GM19452 (cell line): ENCODE measurements around the gene MCOLN3.
"Not testable (repeated sequence)": the region's sequence is repeated elsewhere in the genome, so short reads cannot be mapped to it uniquely, and the experiment has no call there.

ENCODE experiments used
- ATAC-seq: cut with Tn5 transposase; IDR thresholded peaks from one replicate; pipeline ENCODE4 v1.9.1; 2021; ENCODE audit not compliant: unreplicated experiment

Gene MCOLN3

DNA sequence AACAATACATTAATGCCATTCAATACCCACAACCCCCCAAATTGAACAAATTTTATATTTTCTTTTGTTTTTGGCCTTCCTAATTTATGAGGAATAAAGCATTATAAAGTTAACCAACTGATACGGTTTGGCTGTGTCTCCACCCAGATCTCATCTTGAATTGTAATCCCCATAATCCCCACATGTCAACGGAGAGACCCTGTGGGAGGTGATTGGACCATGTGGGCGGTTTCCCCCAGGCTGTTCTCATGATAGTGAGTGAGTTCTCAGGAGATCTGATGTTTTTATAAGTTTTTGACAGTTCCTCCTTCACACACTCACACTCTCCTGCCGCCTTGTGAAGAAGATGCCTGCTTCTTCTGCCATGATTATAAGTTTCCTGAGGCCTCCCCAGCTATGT, 6.4 kb upstream of the MCOLN3 start:
- ATAC-seq, result no peak

GRCh38 chr1:85049735-85050166, 1.5 kb upstream of the MCOLN3 start:
- no peak for ATAC-seq

DNA sequence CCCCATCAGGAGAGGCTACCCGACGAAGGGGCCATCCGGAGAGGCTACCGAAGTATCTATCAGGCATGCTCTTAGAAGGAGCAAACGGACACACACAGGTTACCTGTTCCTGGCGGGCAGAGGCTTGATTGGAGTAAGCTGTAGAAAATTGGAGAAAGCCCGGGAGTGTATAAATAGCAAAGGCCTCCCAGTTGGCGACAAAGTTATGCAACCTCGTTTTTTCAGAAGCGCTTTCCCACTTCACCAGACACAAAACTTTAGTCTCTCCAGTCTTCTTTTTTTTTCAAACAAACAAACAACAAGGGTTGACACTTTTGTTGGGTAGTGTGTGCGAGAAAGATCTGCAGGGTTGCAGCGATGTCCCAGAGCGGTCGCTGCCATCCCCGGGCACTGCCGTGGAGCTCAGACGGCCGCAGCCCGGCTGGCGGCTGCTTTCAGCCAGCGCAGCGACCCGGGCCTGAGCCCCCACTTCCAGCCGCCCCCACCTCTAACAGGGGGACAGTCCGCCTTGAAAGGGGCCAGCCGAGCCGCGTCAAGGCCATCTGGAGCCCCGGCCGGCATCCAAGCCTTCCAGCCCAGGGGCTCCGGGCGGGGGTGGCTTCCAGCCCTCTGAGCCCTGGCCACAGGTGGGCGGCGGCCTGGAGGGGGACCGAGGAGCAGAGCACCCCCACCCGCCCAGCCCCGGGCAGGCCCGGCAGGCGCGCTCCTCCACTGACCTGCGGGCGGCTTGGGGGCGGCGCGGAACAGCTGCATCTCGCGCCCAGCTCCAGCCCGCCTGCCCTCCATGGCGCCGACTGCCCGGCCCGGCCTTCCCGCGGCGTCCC, 616 bp downstream of the MCOLN3 start:
- peak; percentile 63 for ATAC-seq

DNA sequence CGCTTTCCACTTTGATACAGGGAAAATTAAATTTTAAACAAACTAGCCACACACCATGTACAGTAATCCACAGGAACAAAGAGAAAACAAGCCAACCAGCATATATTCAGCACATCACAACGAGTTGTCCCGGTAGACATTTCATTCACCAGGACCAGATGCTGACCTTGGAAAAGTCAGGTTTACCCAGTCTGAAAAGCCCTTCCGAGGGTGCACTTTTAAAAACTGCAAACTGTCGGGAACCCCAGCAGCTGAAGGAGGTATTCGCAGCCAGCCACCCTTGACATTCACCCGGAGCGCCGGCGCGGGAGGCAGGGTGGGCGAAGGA, 1.2 kb downstream of the MCOLN3 start:
- ATAC-seq, result no peak

DNA sequence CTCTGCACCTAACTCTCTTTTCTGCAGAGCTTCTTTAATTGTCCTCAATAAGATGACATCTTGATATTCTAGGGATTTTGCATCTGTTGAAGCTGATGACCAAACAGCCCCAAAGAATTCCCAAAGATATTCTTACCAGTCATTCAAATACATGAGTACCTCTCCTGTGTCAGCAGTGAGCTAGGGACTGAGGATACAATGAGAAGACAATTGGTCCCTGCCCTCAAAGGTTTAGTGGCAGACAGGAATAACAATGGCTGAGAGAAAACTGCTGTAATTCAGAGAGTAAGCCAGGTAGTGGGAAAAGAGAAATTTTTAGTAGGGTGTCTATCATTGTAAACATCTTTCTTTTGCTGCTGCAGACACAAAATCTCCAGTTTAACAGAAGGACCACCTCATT, 5.9 kb downstream of the MCOLN3 start:
- no peak for ATAC-seq

- ATAC-seq, result no peak
These were observed 6.5 kb downstream of the MCOLN3 start for GRCh38 chr1:85041793-85042192.

GRCh38 chr1:85033221-85033620, 15.1 kb downstream of the MCOLN3 start:
- no peak for ATAC-seq

DNA sequence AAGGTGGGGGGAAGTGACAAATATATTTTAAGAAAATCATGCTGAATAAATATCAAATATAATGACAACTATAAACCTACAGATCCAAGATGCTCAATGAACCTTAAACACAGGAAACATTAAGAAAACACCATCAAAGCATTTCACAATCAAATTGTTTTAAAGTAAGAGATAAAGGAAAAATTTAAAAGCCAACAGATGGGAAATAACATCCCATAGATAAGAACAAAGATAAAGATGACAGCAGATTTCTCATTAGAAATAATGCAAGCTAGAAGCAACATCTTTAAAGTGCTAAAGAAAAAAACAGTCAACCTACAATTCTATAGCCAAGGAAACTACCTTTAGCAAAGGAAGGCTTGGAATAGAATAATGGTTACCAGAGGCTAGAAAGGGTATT, 17.8 kb downstream of the MCOLN3 start:
- ATAC-seq, result no peak

- ATAC-seq, result no peak
These were observed 20.1 kb downstream of the MCOLN3 start for GRCh38 chr1:85028151-85028550.

GRCh38 chr1:85027242-85027983, 20.9 kb downstream of the MCOLN3 start:
- ATAC-seq, result peak; percentile 92

GRCh38 chr1:85025940-85026339, 22.4 kb downstream of the MCOLN3 start:
- no peak for ATAC-seq

DNA sequence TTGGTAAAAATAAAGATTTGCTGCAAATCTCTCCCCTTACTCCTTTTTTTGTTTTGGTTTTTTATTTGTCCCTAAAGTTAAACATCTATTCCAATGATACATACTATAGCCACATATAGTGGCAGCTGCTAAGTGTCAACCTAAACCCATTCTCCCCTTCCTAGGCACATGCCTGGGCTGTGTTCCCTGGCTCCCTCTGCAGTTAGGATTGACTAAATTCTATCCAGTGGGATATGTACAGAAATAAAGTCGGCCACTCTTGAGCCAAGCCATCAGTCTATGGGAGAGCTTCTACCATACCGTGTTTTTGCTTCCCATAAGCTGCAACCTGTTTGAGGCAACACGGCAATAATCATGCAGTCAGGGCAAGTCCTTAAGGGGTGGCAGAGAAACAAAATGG, 23.6 kb downstream of the MCOLN3 start:
- ATAC-seq, result no peak

DNA sequence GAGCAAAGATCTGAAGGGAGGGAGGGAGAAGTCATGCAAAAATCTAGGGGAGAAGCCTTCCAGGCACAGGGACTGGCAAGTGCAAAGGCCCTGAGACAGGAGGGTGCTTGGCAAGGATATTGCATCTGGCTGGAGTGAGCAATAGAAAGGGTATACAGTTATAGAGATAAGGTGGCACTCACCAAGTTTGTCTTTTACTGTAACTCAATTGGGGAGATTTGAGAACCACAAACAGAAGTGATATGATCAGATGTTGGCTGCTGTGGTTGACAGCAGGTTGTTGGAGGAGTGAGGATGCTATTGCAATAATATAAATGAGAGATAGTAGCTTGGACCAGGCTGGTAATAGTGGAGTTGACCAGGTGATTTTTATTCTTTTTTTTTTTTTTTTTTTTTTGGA, 25.6 kb downstream of the MCOLN3 start:
- ATAC-seq, result no peak

DNA sequence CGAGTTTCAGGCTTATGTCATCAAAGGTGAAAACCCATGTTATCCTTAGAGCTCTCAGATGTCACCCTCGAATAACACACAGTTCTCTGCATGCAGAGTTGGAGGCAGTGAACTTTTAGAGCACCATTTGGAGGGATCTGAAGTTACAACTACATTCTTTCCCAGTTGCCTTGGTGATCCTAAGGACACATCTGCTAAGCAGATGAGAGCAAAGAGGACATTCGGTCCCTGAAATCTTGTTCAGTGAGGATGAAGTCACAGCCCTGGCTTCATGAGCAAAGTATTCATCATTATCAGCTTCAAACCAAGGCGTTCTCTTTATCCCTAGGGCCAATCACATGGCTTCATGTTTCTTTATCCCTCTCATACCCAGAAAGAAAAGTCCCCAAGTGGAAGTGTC, 28.3 kb downstream of the MCOLN3 start:
- no peak for ATAC-seq

DNA sequence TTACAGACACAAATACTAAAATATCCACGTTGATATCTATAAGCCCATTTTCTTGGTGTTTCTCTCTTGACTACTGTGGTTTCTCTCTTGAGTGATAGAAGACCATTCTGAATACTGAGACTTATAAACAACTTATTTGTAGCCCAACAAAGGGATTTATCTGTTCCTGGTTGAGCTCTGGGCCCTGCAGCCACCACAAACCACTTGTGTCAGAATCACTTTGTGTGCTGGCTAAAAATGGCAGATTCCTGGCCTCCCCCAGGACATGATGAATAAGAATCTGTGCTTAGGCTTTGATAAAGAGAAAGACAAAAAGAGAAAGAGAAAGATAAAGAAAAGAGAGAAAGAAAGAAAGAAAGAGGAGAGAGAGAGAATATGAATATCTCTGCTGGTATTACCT, 32.5 kb downstream of the MCOLN3 start:
- no peak for ATAC-seq

- not testable (repeated sequence) for ATAC-seq
These were observed 42.7 kb downstream of the MCOLN3 start for GRCh38 chr1:85005641-85006040.

DNA sequence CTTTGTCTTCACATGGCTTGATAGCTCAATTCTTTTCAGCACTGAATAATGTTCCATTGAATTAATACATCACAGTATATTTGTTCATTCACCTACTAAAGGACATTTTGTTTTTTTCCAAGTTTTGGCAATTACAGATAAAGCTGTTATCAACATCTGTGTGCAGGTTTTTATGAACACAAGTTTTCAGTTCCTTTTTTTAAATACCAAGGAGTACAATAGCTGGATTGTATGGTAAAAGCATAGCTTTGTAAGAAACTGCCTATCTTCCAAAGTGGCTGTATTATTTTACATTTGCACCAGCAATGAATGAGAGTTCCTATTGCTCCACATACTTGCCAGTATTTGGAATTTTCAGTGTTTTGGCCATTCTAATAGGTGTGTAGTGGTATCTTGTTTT, 46.6 kb downstream of the MCOLN3 start:
- ATAC-seq, result no peak

- no peak for ATAC-seq
These were observed 49.5 kb downstream of the MCOLN3 start for GRCh38 chr1:84998642-84999280.

DNA sequence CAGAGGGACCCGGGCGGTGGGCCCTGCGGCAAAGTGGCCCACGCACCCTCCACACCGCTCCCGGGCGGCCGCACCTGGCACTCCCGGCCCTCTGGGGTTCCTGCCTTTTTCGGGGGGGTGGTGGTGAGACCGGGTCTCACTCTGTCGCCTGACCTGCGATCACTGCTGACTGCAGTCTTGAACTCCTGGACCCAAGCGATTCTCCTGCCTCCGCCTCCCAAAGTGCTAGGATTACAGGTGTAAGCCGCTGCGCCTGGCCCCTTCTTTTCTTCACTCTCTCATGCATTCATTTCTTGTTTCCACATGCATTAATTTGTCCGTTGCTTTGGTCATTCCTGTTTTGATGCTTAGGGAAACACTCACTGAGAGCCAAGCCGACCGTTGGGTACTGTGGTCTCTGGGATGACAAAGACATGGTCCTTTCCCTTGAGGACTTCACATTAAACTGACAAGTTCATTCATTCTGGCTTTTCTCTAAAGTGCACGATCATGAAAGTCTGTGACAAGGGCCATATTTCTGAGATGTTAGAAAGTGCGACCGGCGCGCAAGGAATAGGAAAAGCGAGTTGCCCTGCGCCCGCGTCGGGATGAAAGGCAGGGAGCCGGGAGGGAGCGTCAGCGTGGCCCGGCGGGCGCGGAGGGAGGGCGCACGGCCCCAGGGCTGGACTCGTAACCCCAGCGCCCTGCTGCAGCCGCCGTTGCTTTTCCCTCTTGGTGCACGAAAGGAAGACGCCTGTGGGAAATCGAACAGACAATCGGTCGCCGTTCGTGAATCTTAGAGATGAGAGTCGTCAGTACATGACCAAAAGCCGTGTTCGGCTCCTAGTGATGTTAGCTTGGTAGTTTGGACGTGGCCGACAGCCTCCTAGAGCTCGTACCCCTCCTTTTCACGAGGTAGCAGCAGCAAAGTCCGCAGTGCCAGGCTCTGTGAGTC, 50.4 kb downstream of the MCOLN3 start:
- ATAC-seq, result no peak

DNA sequence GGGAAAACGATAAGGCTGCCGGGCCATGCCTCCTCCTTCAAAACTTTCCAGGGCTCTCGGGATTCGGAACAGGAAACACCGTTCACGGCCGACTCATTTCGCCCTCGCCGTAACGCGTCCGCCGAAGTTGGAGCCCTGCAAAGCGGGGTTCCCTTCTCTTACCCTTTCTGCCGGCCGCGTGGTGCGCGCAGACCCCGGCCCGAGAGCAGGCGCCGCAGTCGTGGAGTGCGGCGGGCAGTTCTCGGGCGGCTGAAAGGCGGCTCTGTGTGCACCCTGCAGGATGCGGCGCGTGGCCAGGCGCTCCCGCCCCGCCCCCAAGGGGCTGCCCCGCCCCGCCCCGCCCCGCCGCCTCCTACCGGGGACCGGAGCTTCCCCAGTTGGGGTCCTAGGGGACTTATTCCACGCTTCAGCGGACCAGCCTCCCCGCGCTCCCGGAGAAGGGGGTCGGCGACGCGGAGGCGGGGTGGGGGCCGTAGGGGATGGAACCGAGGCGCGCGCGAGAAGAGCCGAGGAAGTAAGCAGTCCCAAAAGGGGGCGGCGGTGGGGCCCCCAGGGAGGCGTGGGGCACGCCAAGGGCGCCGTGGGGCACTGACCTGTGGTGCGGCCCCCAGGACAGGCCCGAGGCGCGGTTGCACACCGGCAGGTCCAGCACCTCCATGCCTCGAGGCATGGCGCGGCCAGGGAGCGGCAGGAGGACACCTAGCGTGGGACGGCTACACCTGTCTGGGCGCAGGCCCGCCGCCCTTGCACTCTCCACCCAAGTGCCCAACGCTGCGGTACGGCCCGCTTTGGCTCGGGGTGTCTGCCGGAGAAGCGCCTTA, 51.2 kb downstream of the MCOLN3 start, which contains the start of gene MCOLN2:
TSS of gene MCOLN2 (minus strand) at position 268 of the 821 bp plus-strand sequence. CDS start at position 27, 241 bp downstream.
- ATAC-seq, result peak; percentile 52
